Chondrocyte (in vitro differentiated cells): ENCODE data around the gene ZNF608. TPM values are rescaled to one million over a fixed set of nuclear protein-coding genes. Genes with fewer than 3 reads are reported as not detected.

Experiments used
- DNase-seq: peaks from one replicate; pipeline ENCODE4 v3.0.0; 2021; ENCODE audit warnings: mixed read lengths, low spot score
- H3K27ac Mint-ChIP-seq: one replicate; pipeline ENCODE4 v1.8.0; 2021; ENCODE audit warnings: mild to moderate bottlenecking, moderate library complexity, mixed read lengths; ENCODE audit not compliant: unreplicated experiment
- H3K27me3 Mint-ChIP-seq: 2 replicates; pipeline ENCODE4 v1.8.0; 2021; ENCODE audit warnings: low read depth, mixed read lengths
- H3K36me3 Mint-ChIP-seq: 2 replicates; pipeline ENCODE4 v1.8.0; 2021; ENCODE audit warnings: low read depth, mixed read lengths
- H3K4me1 Mint-ChIP-seq: 2 replicates; pipeline ENCODE4 v1.8.0; 2021; ENCODE audit warnings: low read depth, mild to moderate bottlenecking, mixed read lengths
- H3K4me3 Mint-ChIP-seq: one replicate; pipeline ENCODE4 v1.8.0; 2021; ENCODE audit warnings: mild to moderate bottlenecking, moderate library complexity, mixed read lengths; ENCODE audit not compliant: unreplicated experiment
- H3K9me3 Mint-ChIP-seq: 2 replicates; pipeline ENCODE4 v1.8.0; 2021; ENCODE audit warnings: low read depth, mixed read lengths
- CTCF ChIP-seq: fragments of 200-600 bp; sonication (generic); IDR thresholded peaks from 2 replicates; pipeline ENCODE4 v1.5.0; 2021; ENCODE audit warnings: antibody characterized with exemption, mild to moderate bottlenecking, moderate library complexity
- total RNA-seq: library from RNA; stranded (reverse); gene quantifications from 3 replicates; pipeline ENCODE4 v1.2.1, GENCODE V29; 2021

Gene ZNF608
- total RNA-seq, 1 donor from 2014 or later = 20.7 TPM

- H3K9me3 Mint-ChIP-seq = no peaks in the 10 kb centered on the region
- H3K4me1 Mint-ChIP-seq = no peaks in the 10 kb centered on the region
- H3K27me3 Mint-ChIP-seq = no peaks in the 10 kb centered on the region
- no peak for TF ChIP-seq CTCF
- H3K4me3 Mint-ChIP-seq = peak overlapping the region; percentile 34
- no peak for DNase-seq
- H3K27ac Mint-ChIP-seq = peak overlapping the region; percentile 58
- no peaks in the 10 kb centered on the region for H3K36me3 Mint-ChIP-seq
Observed at GRCh38 chr5:124739634-124740025, 6.8 kb downstream of the ZNF608 start.

- H3K27me3 Mint-ChIP-seq = no peaks in the 10 kb centered on the region
- H3K36me3 Mint-ChIP-seq = no peaks in the 10 kb centered on the region
- H3K4me1 Mint-ChIP-seq = no peaks in the 10 kb centered on the region
- TF ChIP-seq CTCF = peak; percentile 66
- peak overlapping the region; percentile 34 for H3K4me3 Mint-ChIP-seq
- DNase-seq = no peak
- no peaks in the 10 kb centered on the region for H3K9me3 Mint-ChIP-seq
- H3K27ac Mint-ChIP-seq = peak overlapping the region; percentile 58
Observed at GRCh38 chr5:124738681-124739633, 7.5 kb downstream of the ZNF608 start.

GRCh38 chr5:124737651-124738050, 8.8 kb downstream of the ZNF608 start:
- Mint-ChIP-seq H3K27ac (no peak overlapping the region), H3K4me3 (no peak overlapping the region), H3K9me3 (no peaks in the 10 kb centered on the region), H3K36me3 (no peaks in the 10 kb centered on the region), H3K27me3 (no peaks in the 10 kb centered on the region), H3K4me1 (peaks cover 3% of the 10 kb centered on the region)
- DNase-seq = no peak
- no peak for TF ChIP-seq CTCF

GRCh38 chr5:124736805-124737188, 9.6 kb downstream of the ZNF608 start:
- no peaks in the 10 kb centered on the region for H3K27me3 Mint-ChIP-seq
- no peak overlapping the region for H3K4me3 Mint-ChIP-seq
- H3K9me3 Mint-ChIP-seq = no peaks in the 10 kb centered on the region
- H3K27ac Mint-ChIP-seq = peak overlapping the region; percentile 61
- TF ChIP-seq CTCF = no peak
- H3K36me3 Mint-ChIP-seq = no peaks in the 10 kb centered on the region
- DNase-seq = no peak
- H3K4me1 Mint-ChIP-seq = peaks cover 9% of the 10 kb centered on the region

- Mint-ChIP-seq H3K4me3 (peak overlapping the region; percentile 70), H3K27ac (peak overlapping the region; percentile 61), H3K36me3 (no peaks in the 10 kb centered on the region), H3K27me3 (no peaks in the 10 kb centered on the region), H3K9me3 (no peaks in the 10 kb centered on the region), H3K4me1 (peaks cover 11% of the 10 kb centered on the region)
- no peak for TF ChIP-seq CTCF
- DNase-seq = no peak
Observed at GRCh38 chr5:124736082-124736804, 10.2 kb downstream of the ZNF608 start.
